ENCODE results near the gene USP33. TPM values are rescaled to one million over a fixed set of nuclear protein-coding genes. Genes with fewer than 3 reads are reported as not detected.

The USP33 gene
- total and polyA plus RNA-seq, 10 of the 15 experiments (the other 5 are each of a cell fraction or from before 2014, with no cell fraction given), result 13.1 to 49.9 (median 32.2) TPM

GRCh38 chr1:77741316-77741715 lies 18.3 kb downstream of the USP33 start:
- BruUV-seq (replicated peaks), result no TSS peak
- WGBS (ENCODE audit: insufficient coverage, insufficient replicate concordance, low lambda C conversion rate, missing lambda C conversion rate), result 94% methylated on average over 1 of the region's 1 CpG
- Histone ChIP-seq H3K4me1 (ENCODE audit: control insufficient read depth, insufficient read depth, low read length) (no peaks in the 10 kb centered on the region), H2AFZ (ENCODE audit: control insufficient read depth, low read depth, low read length) (no peak overlapping the region), H4K20me1 (ENCODE audit: control insufficient read depth, insufficient read depth) (no peaks in the 10 kb centered on the region), H3K9me3 (replicated peaks; ENCODE audit: control insufficient read depth, insufficient read depth, low read length) (no peaks in the 10 kb centered on the region; the same call in 2 of the 3 replicates), H3K36me3 (ENCODE audit: control insufficient read depth in 2 of 2, insufficient read depth in 2 of 2, low read length in 1 of 2) (peaks cover 0 to 10% of the 10 kb centered on the region in 2 experiments; a peak in 3 of 4 replicates), H3K9ac (ENCODE audit: control insufficient read depth, insufficient read depth, low read length) (no peak overlapping the region), H3K4me3 (no peak overlapping the region), H3K79me2 (ENCODE audit: control insufficient read depth, insufficient read depth, low read length) (peaks cover 8% of the 10 kb centered on the region), H3K27me3 (replicated peaks in 1 of 2; ENCODE audit: control insufficient read depth in 2 of 2, insufficient read depth in 2 of 2, low read length in 1 of 2) (no peaks in the 10 kb centered on the region), H3K4me2 (ENCODE audit: control insufficient read depth, insufficient read depth) (no peak overlapping the region), H3K27ac (ENCODE audit: control insufficient read depth, insufficient read depth) (no peak overlapping the region)
- ChIA-PET RAD21 (ENCODE audit: unreplicated experiment) (no interaction called here), SMC1A (ENCODE audit: uncharacterized antibody, unreplicated experiment) (no interaction called here), POLR2A (no interaction called here), CTCF (interaction anchor here (1.0 kb wide), 1 partner anchor 159 kb away, joined by 3 read pairs; no protein-coding TSS in a partner anchor)
- no peak for FAIRE-seq
- in situ Hi-C loops (cut with MboI) (no loop called here), intact Hi-C loops (cut with micrococcal nuclease; ENCODE audit: unreplicated experiment) (no loop called here)
- no peak for DNase-seq (ENCODE audit: low read depth, low spot score)
- no peak for ATAC-seq
- no peak for TF ChIP-seq JUND (IDR thresholded peaks at IDR 0.05; ENCODE audit: low read depth, low read length)
- TF ChIP-seq ZNF207 (IDR thresholded peaks at IDR 0.05; ENCODE audit: borderline replicate concordance), result no peak
- TF ChIP-seq IRF5 (IDR thresholded peaks at IDR 0.05; ENCODE audit: borderline replicate concordance), result no peak
- TF ChIP-seq POU2F2 (IDR thresholded peaks at IDR 0.05; ENCODE audit: borderline replicate concordance, low read depth, low read length), result no peak
- TF ChIP-seq PAX8 (IDR thresholded peaks at IDR 0.05), result no peak
- TF ChIP-seq HDAC6 (IDR thresholded peaks at IDR 0.05; ENCODE audit: unreplicated experiment), result no peak
- no peak for TF ChIP-seq SIN3A (IDR thresholded peaks at IDR 0.05; ENCODE audit: low read depth, low read length)
- TF ChIP-seq ZZZ3 (IDR thresholded peaks at IDR 0.05; ENCODE audit: control insufficient read depth, insufficient read length, low read depth), result no peak
- TF ChIP-seq NR2C2 (IDR thresholded peaks at IDR 0.05; ENCODE audit: borderline replicate concordance, control insufficient read depth, insufficient read length, low read depth), result no peak
- TF ChIP-seq E2F4 (IDR thresholded peaks at IDR 0.05; ENCODE audit: low read depth, low read length), result no peak
- TF ChIP-seq USF1 (IDR thresholded peaks at IDR 0.05; ENCODE audit: borderline replicate concordance, extremely low read length, insufficient read depth, low read depth, low read length), result no peak
- no peak for TF ChIP-seq RELB (IDR thresholded peaks at IDR 0.05; ENCODE audit: low read depth)
- no peak for TF ChIP-seq IKZF2 (IDR thresholded peaks at IDR 0.05)
- TF ChIP-seq MYC (IDR thresholded peaks at IDR 0.05; ENCODE audit: insufficient read depth, insufficient read length, insufficient replicate concordance, low read length, severe bottlenecking), result no peak
- TF ChIP-seq ZNF592 (IDR thresholded peaks at IDR 0.05), result no peak

All from GM12878 (cell line).